Measurements from ENCODE around the gene WWOX. TPM values are rescaled to one million over a fixed set of nuclear protein-coding genes. Genes with fewer than 3 reads are reported as not detected.

The WWOX gene
- total RNA-seq, 1 experiment from 2014 or later, result 35.6 TPM

DNA sequence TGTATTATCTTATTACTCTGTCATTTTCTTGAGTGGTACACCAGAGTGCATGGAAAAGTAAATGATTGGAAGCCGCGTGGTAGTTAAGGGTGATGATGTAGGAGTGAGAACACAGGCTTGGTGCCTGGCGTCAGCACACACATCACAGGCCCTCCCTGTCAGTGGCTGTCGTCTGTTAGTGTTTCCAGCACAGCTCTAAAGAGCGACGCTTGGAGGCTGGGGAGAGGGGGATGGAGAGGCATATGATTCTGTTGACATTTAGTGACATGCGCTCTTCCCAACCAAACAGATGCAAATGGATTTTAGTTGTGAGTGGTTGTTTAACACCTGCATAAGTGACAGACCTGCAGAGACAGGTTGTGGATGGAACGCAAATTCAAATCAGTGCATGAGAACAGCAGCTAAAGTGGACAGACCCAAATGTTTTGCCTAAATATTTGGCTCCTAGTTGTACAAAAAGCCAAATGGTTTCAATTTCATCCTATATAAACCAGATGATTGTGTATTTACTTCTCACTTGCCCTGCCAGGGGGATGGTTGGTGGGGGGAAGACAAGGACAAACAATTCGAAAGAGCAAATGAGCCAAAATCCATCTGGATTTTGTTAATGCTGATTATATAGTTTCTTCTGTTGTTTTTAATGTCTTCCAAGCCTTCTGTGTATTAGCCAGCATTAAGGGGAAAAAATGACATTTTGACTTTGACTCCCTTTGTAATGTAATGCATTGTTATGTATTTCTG lies 222.3 kb downstream of the WWOX start:
- Histone ChIP-seq H3F3A (ENCODE audit: insufficient read depth, low read depth) (no peaks in the 10 kb centered on the region), H3K27ac (no peak overlapping the region), H3K36me3 (ENCODE audit: low read depth) (no peaks in the 10 kb centered on the region), H3K27me3 (ENCODE audit: insufficient read depth, low read depth) (no peaks in the 10 kb centered on the region), H3K9me3 (ENCODE audit: insufficient read depth, low read depth) (no peaks in the 10 kb centered on the region), H3K4me3 (no peak overlapping the region), H4K20me1 (ENCODE audit: insufficient read depth) (no peaks in the 10 kb centered on the region), H3K79me2 (ENCODE audit: low read depth) (no peaks in the 10 kb centered on the region), H3K4me1 (replicated peaks; ENCODE audit: insufficient read depth) (no peaks in the 10 kb centered on the region), H2AFZ (no peak overlapping the region), H3K4me2 (no peak overlapping the region), H3K9me2 (ENCODE audit: insufficient read depth) (no peaks in the 10 kb centered on the region)
- intact Hi-C loops (cut with micrococcal nuclease; ENCODE audit: unreplicated experiment), result no loop called here
- CTCF ChIA-PET, result no interaction called here
- BruUV-seq (replicated peaks), result no TSS peak
- TF ChIP-seq, protein P1, sequence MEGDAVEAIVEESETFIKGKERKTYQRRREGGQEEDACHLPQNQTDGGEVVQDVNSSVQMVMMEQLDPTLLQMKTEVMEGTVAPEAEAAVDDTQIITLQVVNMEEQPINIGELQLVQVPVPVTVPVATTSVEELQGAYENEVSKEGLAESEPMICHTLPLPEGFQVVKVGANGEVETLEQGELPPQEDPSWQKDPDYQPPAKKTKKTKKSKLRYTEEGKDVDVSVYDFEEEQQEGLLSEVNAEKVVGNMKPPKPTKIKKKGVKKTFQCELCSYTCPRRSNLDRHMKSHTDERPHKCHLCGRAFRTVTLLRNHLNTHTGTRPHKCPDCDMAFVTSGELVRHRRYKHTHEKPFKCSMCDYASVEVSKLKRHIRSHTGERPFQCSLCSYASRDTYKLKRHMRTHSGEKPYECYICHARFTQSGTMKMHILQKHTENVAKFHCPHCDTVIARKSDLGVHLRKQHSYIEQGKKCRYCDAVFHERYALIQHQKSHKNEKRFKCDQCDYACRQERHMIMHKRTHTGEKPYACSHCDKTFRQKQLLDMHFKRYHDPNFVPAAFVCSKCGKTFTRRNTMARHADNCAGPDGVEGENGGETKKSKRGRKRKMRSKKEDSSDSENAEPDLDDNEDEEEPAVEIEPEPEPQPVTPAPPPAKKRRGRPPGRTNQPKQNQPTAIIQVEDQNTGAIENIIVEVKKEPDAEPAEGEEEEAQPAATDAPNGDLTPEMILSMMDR (conservative IDR thresholded peaks at IDR 0.05), result no peak
- TF ChIP-seq EZH2 (IDR thresholded peaks at IDR 0.05; ENCODE audit: low read depth), result no peak
- POLR2A ChIA-PET (ENCODE audit: unreplicated experiment), result no interaction called here
- DNase-seq, result no peak

DNA sequence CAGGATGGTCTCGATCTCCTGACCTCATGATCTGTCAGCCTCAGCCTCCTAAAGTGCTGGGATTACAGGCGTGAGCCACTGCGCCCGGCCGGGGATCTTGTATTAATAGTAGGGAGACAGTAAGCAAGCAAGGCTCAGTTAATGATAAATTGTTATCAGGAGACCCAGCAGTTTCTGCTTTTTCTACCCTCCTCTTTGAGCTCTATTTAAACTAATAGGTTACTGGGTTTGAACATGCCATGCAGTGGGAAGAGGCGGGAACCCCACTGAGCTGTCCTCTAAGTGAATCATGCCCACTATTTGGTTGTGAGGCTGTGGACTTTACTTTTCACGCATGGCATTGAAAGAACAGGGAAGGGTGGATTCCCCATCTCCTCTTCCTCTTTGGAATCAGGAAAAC lies 223.9 kb downstream of the WWOX start:
- BruUV-seq (replicated peaks), result no TSS peak

DNA sequence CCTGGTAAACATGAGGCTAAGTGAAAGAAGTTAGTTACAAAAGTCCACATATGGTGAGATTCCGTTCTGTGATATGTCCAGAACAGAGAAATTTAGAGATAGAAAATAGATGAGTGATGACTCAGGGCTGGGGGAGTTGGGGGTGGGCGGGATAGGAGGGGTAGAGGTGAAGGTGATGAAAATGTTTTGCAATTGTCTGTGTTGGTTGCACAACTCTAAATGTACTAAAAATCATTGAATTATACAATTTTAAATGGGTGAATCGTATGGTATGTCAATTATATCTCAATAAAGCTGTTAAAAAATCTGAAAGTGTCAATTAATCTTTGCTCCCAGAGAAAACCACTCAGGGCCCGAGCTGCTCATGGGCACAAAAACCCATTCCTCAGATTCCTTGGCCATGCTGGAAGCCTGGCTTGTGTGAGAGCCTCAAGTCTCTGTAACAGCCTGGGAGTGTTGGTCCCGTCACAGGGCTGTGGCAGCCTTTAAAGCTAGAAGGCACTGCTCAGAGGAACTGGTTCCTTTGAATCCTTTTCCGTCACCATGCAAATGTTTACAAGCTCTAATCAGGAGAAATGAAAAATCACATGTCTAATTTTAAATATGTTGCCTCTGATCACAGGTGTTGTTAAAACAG lies 225.3 kb downstream of the WWOX start:
- TF ChIP-seq EZH2 (IDR thresholded peaks at IDR 0.05; ENCODE audit: low read depth), result no peak
- TF ChIP-seq, protein P1 (conservative IDR thresholded peaks at IDR 0.05), result no peak
- H3K9me2 ChIP-seq (ENCODE audit: insufficient read depth), result no peaks in the 10 kb centered on the region
- BruUV-seq (replicated peaks), result no TSS peak
- H3K4me3 ChIP-seq, result no peak overlapping the region
- no peak overlapping the region for H2AFZ ChIP-seq
- H3K27me3 ChIP-seq (ENCODE audit: insufficient read depth, low read depth), result no peaks in the 10 kb centered on the region
- no peaks in the 10 kb centered on the region for H3K36me3 ChIP-seq (ENCODE audit: low read depth)
- no peak overlapping the region for H3K27ac ChIP-seq
- H3K4me2 ChIP-seq, result no peak overlapping the region
- CTCF ChIA-PET, result no interaction called here
- H4K20me1 ChIP-seq (ENCODE audit: insufficient read depth), result no peaks in the 10 kb centered on the region
- no peaks in the 10 kb centered on the region for H3K9me3 ChIP-seq (ENCODE audit: insufficient read depth, low read depth)
- intact Hi-C loops (cut with micrococcal nuclease; ENCODE audit: unreplicated experiment), result no loop called here
- no peaks in the 10 kb centered on the region for H3F3A ChIP-seq (ENCODE audit: insufficient read depth, low read depth)
- no peaks in the 10 kb centered on the region for H3K79me2 ChIP-seq (ENCODE audit: low read depth)
- POLR2A ChIA-PET (ENCODE audit: unreplicated experiment), result no interaction called here
- H3K4me1 ChIP-seq (replicated peaks; ENCODE audit: insufficient read depth), result no peaks in the 10 kb centered on the region
- DNase-seq, result no peak

More for the DNA sequence above, 223.9 kb downstream of the WWOX start:
- H3K4me1 ChIP-seq (replicated peaks; ENCODE audit: insufficient read depth), result no peaks in the 10 kb centered on the region
- no peak overlapping the region for H3K27ac ChIP-seq
- H2AFZ ChIP-seq, result no peak overlapping the region
- H3K4me2 ChIP-seq, result no peak overlapping the region
- no peaks in the 10 kb centered on the region for H3K36me3 ChIP-seq (ENCODE audit: low read depth)
- H3F3A ChIP-seq (ENCODE audit: insufficient read depth, low read depth), result no peaks in the 10 kb centered on the region
- no peak overlapping the region for H3K4me3 ChIP-seq
- no peak for TF ChIP-seq EZH2 (IDR thresholded peaks at IDR 0.05; ENCODE audit: low read depth)
- TF ChIP-seq, protein P1 (conservative IDR thresholded peaks at IDR 0.05), result no peak
- ChIA-PET POLR2A (ENCODE audit: unreplicated experiment) (no interaction called here), CTCF (no interaction called here)
- H3K27me3 ChIP-seq (ENCODE audit: insufficient read depth, low read depth), result no peaks in the 10 kb centered on the region
- no peaks in the 10 kb centered on the region for H4K20me1 ChIP-seq (ENCODE audit: insufficient read depth)
- H3K9me2 ChIP-seq (ENCODE audit: insufficient read depth), result no peaks in the 10 kb centered on the region
- no peaks in the 10 kb centered on the region for H3K9me3 ChIP-seq (ENCODE audit: insufficient read depth, low read depth)
- intact Hi-C loops (cut with micrococcal nuclease; ENCODE audit: unreplicated experiment), result no loop called here
- no peaks in the 10 kb centered on the region for H3K79me2 ChIP-seq (ENCODE audit: low read depth)
- no peak for DNase-seq

Data from PC-9 (cell line).